Stimulated activated CD4-positive, alpha-beta T cell treated with anti-CD3 and anti-CD28 coated beads, Interleukin-2, amount 100 ng/mL, for 48 hours (primary cell): ENCODE measurements around the gene SMOC2.
"Not testable (repeated sequence)": the region's sequence is repeated elsewhere in the genome, so short reads cannot be mapped to it uniquely, and the experiment has no call there.

Experiments used
- DNase-seq, 2 donors: peaks; one replicate each; pipeline ENCODE4 v3.0.0-alpha.2; 2020

SMOC2 gene

GRCh38 chr6:168670401-168670985, 229.5 kb downstream of the SMOC2 start:
- no peak for DNase-seq

GRCh38 chr6:168671028-168671862, 230.3 kb downstream of the SMOC2 start:
- no peak for DNase-seq

GRCh38 chr6:168671863-168672546, 231.0 kb downstream of the SMOC2 start:
- DNase-seq: no peak

DNA sequence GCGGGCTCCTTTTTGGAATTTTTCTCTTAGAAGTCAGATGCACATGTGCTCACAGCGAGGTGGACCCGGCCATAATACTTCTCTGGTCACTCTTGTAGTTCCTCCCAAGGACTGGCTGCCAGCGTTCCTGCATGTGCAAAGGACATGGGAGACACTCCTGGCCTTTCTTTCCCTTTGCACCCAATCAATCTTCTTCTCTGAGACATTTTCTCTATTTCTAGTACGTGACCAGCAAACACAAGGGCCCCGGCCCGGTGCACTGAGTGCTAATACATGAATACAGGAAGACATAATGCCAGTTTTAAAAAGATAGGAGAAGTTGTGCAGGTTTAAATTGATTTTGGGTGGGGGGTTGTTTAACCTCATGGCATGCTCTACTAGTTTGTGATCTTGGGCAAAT, 233.6 kb downstream of the SMOC2 start:
- DNase-seq: no peak

DNA sequence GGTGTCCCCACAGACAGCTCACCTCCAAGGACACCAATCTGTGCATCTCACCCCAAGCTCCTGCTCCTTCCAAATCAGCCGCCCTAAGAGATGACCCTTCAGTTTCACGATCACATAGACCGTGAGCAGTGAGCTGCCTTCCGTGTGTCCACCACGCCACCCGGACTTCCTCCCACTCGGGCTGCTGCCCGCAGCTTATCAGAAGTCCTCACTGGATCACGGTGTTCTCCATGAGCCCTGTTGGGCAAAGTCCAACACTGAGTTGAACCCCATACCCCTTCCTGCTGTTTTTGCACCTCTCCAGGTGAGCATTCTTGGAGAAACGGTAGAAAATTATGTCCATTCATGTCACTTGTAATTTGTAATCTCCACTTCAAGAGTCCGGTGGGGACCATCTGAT, 234.4 kb downstream of the SMOC2 start:
- DNase-seq: no peak

- DNase-seq: no peak
These were observed 235.1 kb downstream of the SMOC2 start for GRCh38 chr6:168675933-168676551.

DNA sequence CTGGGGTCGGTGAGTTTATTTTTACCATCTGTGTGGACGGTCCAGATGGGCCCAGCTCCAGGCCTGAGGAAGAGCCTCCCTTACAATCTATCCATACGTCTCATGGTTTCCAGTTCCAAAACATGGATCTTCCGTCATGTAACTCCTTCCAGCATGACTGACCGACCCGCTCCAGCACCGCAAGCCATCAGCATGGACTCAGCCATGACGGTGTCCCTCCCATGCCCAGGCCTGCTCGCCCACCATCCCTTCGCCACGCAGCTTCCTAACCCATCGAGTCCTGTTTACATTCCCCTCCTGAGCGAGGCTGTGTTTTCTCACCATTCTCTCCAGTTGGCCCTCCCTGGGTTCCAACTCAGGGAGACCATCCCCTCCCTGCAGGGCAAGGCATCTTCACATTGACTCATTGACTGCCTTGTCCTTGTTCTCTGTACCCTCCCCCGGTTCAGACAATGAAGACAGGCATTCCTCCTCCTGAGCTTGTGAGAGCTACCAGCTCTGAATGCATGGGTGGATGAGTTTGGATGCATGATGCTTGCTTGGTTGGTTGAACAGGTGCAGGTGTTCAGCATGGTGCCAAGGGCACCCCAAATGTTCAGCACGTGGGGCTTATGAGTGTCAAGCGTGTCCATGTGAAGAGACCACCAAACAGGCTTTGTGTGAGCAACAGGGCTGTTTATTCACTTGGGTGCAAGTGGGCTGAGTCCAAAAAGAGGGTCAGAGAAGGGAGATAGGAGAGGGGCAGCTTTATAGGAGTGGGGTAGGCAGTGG, 235.8 kb downstream of the SMOC2 start:
- no peak for DNase-seq

- DNase-seq: not testable (repeated sequence)
These were observed 236.4 kb downstream of the SMOC2 start for GRCh38 chr6:168677323-168677781.

- no peak for DNase-seq
These were observed 237.1 kb downstream of the SMOC2 start for GRCh38 chr6:168678077-168678476.

- no peak for DNase-seq
These were observed 237.6 kb downstream of the SMOC2 start for GRCh38 chr6:168678588-168678987.

DNA sequence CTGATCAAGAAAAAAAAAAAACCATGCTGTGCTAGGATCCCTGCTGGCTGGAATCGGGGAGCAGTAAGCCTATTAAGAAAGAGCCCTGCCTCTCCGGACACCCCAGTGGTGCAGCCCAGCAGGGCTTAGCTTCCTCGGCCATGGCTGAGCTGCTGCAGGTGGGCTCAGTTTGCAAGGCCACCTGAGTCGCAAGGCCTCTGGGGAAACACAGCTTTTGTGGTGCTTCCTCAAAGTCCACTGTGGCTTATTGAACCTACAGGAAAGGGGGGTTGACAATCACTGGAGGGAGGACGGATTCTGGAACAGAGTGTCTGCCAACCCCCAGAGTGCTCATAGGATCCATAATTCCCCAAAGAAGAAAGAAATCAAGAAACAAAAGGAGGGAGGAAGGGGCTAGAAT, 240.8 kb downstream of the SMOC2 start:
- no peak for DNase-seq

DNA sequence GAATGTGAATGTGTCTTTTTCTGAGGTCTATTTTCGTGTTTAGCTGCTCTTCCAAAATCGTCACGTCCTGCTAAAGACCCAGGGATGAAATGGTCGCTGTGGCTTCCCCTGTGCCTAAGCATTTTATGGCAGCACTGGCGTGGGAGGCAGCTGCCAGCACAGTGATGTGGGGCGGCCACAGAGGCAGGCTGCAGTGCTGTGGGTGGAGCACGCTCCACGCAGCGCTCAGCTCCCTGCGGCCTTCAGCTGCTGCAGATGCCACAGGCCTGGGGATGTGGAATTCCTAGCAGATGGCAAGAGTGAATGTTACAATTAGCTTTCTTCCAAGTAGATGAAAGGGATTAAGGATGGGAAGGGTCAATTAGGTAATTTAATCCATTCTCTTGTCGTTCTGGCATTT, 242.6 kb downstream of the SMOC2 start:
- DNase-seq: no peak

DNA sequence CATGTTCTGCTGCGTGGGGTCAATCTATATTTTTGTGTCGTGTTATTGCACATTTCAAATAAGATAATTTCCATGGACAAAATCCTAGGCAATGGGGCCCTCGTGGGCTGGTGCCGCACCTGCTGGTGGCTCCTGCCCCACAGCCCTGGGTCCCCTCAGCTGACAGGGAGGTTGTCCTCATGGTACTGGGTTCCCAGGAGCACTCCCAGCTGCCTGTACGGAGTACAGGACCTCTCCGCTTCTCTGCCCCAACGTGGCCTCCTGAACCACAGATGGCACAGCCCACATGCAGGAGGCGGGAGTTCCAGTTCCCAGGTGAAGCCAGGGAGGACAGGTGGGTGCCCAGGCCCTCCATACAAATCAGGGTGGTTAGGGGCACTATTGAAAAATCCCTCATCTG, 243.5 kb downstream of the SMOC2 start:
- no peak for DNase-seq

DNA sequence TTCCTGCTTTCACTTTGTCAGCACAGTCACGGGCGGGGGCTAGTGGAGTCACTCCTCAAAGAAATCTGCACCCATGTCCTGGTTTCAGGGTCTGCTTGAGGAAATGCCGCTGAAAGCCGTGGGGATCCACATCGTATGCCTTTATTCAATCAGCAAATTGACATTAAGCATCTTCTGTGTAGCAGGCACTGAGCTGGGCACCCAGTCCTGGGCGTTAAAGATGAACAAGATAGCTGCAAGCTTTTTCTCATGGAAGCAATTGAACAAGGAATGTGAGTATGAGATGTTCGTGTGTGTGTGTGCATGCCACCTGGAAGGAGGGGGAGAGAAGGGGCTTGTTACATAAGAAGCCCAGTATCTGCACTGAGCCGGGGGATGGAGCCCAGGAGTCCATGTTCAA, 243.9 kb downstream of the SMOC2 start:
- DNase-seq: no peak

DNA sequence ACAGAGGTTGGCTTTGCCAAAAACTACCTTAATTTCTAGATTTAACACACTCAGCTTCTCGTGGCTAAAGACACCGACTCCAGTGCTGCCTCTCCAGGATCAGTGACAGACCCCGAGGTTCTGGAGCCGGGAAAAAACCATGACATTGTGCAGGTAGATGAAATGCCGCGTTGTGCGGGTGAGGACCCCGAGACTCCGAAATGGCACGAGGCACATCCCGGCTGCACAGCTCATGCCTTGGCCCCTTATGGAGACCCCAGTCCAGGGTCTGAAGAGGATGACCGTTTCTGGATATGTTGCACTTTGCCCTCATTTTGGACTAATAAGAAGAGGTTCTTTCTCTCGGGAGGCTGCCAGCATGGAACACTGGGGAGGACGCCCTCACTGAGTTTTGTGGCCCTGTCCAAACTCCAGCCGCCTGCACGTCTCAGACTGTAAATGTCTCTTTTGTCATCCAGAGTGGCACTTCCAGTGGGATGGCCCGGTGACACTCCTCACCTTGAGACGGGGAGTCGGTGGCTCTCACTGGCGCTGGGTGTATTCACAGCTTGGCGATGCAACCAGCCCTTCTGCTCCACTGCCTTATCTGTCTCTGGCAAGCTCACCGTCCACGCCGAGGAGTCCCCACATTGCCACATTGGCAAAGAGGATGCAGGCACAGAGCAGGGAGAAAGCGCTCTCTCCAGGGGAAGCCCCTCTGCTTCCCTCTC, 245.2 kb downstream of the SMOC2 start:
- no peak for DNase-seq

DNA sequence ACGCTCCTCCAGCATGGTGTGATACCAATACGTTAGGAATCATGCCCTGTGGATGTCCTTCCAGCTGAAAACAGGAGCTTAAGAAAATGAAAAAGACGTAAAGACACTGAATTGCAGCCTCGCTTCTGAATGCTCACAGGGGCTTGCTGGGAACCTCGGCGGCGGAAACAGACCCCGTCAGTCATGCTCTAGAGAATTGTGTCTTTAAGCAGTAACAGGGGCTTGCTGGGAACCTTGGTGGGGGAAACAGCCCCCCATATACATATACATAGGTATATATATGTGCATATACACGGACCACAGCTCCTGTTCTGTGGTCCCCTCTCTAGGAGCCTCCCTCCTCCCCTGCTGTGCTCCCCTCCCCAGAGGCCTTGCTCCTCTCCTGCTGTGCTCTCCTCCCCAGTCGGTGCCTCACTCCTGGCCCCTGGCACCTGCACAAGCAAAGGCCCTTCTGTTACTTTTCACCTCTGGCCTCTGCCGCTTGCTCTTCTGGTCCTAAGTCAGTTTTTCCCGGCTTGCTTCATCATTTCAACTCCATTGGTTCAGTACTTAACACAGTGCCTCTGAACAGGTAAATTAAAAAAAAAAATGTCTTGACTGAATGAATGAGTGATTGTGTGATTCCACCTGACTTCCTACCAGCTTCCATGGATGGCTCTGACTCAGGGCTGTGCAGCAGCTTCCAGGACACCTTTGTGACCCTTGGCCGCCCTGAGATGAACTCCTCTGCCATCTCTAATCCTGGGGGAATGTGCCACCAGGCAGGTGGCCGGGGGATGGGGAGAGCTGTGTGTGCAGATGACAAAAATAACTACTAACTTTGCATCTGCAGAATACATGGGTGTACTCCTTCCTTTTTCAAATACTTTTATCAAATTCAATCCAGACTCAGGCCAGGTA, 246.1 kb downstream of the SMOC2 start:
- no peak for DNase-seq

DNA sequence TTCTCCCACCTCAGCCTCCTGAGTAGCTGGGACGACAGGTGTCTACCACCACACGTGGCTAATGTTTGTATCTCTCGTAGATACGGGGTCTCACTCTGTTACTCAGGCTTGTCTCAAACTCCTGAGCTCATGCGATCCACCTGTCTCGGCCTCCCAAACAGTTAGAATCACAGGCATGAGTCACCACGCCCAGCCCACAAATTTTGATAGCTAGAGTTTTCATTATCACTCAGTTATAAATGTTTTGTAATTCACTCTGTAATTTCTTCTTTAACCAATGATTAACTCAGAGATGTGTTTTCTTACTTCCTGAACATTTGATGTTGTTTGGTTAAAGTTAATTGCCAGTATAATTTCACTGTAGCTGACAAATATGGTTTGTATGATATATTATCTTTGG, 249.3 kb downstream of the SMOC2 start:
- DNase-seq: no peak

DNA sequence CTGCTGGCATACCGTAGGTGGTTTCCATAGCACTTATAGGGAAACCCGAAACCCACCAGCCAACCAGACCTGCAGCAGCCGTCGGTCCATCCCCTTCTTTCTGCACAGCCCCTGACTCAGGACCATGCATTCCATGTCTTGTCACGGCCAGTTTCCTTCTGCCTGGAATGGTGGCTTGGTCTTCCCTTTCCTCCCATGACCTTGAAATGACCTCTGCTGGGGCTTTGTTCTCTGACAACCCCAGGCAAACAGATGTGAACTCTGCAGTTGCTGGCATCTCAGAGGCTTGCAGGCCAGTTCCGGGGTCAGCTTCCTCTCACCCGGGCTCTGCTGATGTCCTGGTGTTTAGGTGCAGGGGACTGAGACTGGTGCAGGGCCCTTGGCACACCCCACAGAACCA, 250.8 kb downstream of the SMOC2 start:
- no peak for DNase-seq

DNA sequence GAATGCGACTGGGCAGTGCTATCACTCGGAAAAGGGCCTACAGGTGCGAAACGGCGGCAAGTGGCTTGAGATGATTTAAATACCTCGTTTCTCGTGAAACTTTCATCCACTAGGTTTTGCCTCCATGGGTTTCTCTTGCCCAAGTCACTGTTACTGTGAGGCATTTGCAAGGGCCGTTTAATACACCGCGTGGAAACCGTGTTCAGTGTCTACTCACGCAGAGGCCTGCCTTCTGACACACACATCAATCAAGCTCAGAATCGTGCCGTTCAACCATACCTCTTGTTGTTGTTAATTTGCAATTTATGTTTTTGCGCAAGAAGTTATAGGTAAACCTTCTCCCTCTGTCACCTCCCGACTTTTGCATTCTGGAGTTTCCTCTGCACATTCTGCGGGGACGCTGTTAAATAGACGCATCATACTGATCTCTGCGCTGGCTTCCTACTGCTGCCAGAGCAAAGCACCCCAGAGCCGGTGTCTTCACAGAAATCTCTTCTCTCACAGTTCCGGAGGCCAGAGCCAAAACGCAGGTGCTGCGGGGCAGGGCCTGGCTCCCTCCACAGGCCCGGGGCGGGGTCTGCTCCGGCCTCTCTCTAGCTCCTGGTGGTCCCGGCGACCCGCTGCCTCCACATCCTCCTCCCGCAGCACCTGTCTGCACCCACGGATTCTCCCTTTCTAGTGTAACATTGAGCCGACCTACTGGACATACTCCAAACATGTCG, 251.4 kb downstream of the SMOC2 start:
- DNase-seq: no peak

DNA sequence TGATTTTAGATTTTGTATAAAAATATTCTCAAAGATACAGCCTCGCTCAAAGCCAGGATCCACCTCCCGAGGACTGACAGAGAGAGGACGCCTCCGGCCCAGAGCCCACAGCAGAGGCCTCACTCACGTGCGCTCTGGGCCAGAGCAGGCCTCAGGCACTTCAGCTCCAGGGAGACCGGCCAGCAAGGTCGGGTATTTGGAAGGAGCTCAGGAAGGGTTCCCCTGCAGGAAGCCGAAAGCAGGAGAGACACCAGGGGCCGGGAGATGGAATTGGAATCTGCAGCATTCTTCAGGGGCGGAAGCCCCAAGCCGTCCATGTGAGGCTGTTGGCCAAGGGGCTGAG, 251.9 kb downstream of the SMOC2 start:
- DNase-seq: not testable (repeated sequence)
